ENCODE data around the gene SPSB1.

Gene SPSB1

DNA sequence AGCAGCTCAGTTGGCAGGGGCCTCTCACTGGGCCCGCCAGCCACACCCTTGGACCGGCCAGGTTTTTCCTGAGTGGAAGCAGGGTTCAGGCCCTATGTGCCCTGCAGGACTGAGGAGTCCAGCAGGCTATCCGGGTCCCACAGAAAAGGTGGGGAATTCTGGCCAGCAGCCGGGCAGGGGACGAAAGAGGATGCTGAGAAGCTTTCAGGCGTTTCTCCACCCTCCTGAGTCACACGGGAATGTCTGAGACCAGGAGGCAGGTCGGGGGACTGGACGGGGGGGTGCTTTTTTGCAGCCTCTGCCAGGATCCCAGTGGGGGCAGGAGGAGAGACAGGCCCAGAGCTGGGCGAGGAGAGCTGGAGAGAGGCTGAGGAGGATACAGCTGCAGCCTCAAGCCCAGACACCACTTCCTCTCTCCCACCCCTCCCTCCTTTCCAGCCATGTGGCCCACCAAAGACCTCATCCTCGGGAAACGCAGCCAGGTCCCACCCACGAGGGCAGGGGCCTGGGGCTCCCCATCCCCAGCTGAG lies 105.4 kb downstream of the SPSB1 start:
- no peak for DNase-seq

DNA sequence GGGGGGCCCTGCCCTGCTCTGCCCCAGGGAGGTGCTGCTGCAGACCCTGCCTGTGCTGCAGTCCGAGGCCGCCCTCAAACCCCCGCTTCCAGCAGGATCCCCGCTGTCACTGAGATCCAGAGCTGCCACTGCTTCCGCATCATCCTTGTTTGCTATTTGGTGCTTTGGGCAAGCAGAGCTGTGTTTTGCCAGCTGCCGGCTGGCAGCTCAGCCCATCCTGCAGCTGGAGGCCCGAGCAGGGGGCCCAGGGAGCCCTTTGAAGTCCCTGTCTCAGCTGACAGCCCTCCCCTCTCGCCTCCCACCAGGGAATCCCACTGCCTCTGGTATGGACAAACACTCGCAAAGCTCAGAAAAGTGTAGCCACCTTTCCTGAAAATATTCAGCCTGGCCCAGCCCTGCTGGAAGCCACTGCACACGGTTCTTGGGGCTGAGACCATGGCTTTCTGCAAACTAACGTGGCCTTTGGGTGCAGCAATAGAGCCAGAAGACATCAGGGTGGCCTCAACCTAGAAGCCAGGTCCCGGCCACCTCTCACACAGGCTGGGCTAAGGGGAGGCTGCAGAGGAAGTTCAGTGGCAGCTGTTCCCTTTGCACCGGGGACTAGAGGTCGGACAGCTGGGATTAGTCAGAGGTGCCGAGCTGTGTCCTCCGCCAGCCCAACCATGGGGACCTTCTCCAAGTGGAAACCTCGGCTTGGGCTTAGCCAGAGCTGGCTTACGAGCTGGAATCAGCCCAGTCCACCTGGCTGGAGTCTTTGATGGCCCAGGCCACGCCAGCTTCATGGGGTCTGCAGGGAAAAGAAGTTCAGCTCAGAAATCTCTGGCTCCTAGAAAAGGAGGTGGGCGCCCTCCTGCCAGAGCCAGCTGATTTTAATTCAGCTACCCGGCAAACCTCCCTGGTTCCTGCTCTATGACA lies 107.1 kb downstream of the SPSB1 start:
- DNase-seq = no peak

DNA sequence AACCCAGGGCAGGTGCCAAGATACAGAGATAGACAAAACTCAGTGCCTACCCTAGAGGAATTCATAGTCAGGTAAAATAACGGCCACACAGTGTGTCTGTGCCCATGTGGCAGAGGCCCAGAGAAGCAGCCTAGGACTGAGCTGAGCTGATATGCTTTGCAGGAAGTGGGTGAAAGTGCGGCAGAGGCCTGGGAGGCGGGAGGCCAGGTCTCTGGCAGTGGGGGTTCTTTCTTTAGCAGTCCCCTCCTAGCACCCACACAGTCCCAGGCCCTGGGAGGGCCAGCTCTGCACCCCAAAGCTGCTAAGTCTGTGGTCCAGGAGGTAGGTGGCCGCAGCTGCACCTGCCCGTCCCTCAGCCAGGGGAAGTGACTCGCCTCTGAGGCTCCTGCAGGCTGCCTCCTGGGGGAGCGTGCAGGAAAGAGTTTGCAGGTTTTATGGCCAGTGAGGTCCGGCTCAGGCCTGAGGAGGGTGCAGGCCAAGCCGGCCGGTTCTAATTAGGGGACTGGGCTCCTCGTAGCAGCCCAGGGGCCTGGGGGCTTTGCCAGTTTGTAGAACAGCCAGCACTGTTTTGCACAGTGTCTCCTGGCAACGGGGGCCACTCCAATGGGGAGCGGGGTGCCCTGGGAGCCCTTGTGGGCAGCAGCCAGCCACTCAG lies 107.9 kb downstream of the SPSB1 start:
- DNase-seq = peak in 1 of 5 experiments; percentile 64

DNA sequence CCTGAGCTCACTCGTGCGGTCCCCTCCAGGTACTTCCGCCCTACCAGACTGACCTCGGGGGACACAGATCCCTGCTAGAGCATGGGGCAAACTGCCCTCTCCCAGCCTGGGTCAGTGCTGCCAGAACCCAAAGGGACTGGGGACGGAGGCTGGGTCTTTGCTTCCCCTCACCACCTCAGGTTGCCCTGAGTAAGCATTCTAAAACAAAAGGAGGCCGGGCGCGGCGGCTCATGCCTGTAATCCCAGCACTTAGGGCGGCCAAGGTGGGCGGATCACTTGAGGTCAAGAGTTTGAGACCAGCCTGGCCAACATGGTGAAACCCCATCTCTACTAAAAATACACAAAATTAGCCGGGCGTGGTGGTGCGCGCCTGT lies 108.4 kb downstream of the SPSB1 start:
- DNase-seq = no peak

DNA sequence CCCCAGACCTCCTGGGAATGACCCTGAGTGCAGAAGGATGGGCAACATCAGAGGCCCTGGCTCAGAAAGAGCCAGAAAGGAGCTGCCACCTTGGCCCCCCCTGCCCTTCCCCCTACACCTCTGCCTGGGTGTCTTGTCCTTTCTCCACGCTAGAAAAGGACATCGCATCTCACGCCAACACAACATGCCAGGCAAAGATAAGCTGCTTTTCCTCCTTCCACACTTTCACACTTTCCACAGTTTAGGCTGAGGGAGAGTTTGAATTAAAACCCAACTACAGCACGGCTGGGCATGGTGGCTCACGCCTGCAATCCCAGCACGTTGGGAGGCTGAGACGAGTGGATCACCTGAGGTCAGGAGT lies 109.5 kb downstream of the SPSB1 start:
- no peak for DNase-seq

DNA sequence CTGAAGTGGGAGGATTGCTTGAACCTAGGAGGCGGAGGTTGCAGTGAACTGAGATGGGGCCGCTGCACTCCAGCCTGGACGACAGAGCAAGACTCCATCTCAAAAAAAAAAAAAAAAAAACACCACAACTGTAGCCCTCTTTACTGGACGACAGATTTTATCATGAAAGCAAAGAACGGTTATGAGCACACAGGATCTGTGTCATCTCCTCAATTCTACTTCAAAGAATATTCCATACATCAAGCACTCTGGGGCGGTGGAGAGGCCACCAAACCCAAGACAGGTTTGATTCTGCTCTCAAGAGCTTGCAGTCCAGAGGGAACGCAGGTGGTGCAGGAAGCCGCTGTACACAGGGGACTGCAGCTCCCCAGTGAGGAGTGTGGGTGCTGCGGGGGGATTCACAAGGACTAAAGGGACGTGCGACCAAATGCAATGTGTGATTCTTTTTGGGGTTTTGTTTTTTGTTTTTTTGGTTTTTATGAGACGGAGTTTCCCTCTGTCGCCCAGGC lies 110.1 kb downstream of the SPSB1 start:
- DNase-seq = no peak

DNA sequence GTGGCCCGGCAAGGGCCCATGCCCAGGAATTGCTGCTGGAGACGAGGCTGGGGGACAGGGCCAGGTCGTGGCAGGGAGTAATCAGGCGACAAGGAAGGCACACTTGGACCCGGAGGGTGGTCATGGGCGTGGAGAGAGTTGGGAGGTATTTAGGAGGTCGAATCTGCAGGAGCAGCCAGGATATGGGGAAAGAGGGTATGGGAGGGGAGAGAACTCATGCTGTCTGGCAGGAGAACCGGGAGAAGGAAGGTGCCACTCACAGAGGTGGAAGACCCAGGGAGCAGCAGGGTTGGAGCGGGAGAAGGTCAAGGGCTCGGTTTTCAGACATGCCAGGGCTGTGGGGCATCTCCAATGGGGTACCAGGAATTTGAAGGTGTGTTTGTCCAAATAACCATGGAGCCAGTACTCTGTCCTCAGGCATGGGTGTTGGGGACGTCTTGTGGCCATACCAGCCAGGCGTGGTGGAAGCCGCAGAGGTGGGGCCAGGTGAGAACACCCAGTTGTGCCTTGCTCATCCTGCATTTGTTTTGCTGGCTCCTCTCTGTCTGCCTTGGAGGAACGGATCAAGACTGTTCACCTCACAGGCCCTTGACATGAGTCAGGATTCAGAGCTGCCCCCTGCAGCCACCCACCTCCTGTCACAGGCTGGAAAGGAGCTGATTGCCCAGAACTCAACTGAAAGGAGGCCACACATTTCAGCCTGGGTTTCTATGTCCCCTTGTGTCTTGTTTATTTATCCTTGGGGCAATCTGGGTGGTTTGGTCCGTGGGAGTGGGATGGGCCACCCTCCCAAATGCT lies 111.6 kb downstream of the SPSB1 start:
- no peak for DNase-seq

DNA sequence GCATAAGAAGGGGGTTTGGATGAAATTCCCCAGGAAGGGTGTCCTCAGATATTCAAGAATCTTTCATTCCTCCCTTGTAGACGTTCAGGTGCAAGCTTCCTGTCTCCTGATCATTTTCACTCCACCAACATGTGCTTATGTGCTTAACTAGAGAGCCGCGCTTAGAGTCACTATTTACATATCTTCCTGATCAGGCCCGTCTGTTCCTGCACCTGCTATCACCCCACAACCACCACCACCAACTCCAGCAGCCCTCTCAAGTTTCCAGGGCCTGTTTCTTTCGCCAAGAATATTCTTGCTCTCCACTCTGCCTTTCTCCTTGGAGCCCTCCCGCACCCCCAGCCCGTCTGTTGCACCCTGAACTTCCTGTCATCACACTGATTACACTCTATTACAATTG lies 113.4 kb downstream of the SPSB1 start:
- DNase-seq = no peak

DNA sequence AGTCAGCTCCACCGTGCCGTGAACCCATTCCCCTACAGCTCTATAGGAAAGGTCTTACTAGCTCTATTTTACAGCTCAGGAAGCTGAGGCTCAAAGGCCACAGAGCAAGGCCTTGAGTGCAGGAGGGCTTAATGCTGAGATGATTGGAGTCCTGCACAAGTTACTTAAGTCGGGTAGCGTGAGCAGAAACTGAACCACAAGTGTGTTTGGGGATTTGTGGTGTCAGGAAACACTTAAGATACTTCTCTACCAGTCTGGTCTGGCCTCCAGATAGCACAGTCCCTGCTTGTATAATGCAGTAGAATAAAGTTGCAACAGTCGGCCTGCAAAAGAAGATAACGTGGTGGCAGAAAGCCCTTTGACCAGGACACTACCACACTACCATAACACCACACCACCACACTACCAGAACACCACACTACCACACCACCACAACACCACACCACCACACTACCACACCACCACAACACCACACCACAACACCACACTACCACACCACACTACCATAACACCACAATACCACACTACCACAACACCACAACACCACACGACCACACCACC lies 118.1 kb downstream of the SPSB1 start:
- DNase-seq = peak in 1 of 5 experiments; percentile 82

DNA sequence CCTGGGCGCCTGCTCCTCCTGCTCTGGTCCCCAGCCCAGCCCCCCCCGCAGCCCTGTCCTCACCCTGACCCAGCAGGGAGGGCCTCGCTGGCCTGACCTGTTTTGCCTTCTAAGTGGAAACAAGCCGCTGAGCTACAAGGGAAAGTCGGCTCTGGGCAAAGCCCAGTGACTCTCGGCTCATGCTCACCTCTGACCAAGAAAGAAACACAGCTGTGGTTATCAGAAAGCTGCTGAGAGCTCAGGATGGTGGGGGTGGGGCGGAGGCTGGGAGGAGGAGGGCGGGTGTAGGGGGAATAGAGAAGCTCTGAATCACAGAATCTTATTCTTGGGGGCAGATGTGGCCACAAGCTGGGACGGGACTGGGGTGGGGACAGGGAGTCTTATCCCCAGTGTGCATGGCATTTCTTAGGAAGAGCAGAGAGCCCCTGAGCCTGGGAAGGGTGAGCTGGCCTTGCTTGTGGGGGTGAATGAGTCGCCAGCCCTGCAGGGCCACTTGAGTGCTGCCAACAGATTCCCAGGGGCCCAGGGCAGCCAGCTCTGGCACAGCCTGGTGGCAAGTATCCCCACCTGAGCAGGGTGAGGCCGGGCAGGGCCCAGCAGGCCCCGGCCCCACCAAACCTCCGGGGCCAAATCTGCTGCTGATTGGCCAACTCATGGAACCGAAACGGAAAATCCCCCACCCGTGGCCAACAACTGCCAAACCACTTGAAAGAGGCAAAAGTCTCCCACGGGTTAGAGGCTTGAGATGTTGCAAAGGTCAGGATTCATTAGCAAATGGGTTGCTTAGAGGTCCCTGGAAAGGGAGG lies 120.6 kb downstream of the SPSB1 start:
- DNase-seq = peak in 4 of 5 experiments; percentile 18 to 86 (median 44)

DNA sequence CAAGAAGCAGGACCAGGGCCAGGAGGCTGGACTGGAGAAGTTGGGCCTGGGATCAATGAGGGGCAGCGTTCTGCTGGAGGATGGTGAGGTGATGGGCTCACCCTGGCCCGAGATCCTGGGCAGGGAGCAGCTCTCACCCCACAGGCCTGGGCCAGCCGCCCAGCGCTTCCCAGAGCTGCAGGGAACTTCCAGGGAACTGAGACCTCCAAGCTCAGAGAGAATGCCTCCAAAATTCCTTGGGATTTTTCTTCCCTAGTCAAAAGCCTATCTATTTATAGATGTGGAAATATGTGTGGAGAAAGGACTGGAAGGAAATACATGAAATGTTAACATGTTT lies 121.2 kb downstream of the SPSB1 start:
- no peak for DNase-seq

DNA sequence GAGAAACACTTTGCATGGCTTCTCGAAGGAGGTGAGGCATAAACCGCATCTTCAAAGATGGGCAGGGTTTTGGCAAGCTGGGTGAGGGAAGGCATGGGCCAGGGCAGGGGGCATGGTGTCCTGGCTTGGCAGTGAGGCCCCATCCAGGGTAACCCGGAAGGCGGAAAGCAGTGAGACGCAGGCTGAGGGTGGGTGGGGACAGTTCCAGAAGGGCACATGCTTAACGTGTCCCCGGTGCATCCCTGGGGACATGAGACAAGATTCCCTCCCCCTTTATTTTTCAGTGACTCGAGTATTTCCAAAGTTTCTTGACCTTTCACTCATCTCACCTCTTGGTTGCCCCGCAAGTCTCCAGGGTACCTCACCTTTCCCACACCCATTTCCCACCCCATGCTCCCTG lies 123.8 kb downstream of the SPSB1 start:
- DNase-seq = peak in 1 of 5 experiments; percentile 11

DNA sequence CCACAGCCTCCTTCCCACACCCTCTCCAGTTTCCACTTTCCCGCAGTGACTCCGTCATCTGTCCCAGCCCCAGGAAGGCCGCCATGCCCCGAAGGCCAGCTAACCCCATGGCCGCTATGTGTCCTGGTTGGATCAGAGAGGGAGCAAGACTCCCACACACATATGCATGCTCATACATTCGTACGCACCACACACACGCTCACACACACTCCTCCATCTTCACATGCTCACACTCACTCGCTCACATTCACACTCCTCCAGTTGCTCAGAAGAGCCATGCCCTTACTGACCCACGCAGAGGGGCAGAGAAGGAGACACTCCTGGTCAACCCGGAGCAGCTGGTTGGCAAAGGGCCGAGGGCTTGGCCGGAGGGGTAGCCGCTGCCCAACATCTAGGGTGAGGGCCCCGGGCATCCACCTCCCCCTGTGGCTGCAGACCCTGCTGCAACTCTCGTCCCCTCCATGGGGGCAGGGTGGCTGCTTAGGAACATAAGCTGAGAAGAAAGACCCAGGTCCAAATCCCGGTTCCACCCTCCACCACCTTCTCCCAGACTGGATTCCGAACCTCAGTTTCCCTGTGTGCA lies 124.3 kb downstream of the SPSB1 start:
- DNase-seq = peak in 1 of 5 experiments; percentile 9

DNA sequence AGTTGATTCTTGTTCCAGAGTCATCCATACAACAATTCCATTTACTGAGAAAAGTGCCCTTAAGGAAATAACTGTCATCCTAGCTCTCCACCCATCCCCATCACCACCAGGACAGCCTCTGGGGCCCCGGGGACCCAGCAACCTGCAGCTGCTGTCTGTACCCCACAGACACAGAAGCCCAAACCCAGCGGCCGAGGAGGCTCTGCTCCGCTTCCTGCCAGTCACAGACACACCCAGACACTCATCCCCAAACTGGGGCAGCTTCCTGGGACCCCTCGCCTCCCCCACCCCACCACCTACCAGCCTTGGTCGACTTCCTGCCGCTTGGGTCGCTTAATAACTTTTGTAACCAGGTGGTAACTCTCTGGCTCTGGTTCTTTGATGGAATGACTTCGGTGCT lies 125.0 kb downstream of the SPSB1 start:
- peak in 1 of 5 experiments; percentile 28 for DNase-seq

DNA sequence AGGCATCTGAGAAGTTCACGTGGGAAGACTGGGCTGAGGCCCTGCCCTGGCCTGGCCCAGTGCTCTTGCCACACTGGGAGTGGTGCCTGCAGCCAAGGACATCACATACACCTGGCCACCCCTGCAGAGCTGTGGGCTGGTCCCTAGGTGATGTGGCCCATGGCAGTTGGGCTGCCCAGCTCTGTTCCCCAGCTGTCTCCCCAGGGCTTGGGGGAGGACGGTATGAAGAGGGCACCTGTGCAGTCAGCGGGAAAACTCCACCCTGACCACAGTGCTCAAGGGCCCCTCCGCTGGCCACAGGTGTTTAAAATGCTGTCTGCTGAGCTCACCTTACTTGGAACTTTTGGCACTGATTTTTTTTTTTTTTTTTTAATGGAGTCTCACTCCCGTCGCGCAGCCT lies 126.2 kb downstream of the SPSB1 start:
- DNase-seq = no peak

All from T-helper 2 cell (primary cell).